DLD1 (cell line): Measurements from ENCODE around the gene SLC44A1.

Source experiments
- in situ Hi-C: cut with HindIII; loops from 2 replicates; pipeline ENCODE4 v1.10.0; 2017; ENCODE audit warnings: low sequenced_read_pairs

The SLC44A1 gene

GRCh38 chr9:105385381-105385985 is 141.0 kb downstream of the SLC44A1 start:
- in situ Hi-C loops, result no loop called here

- in situ Hi-C loops, result no loop called here
Measured at GRCh38 chr9:105389796-105390195, 145.3 kb downstream of the SLC44A1 start.

- in situ Hi-C loops, result no loop called here
Measured at GRCh38 chr9:105390871-105391270, 146.4 kb downstream of the SLC44A1 start.

GRCh38 chr9:105391288-105391687 is 146.8 kb downstream of the SLC44A1 start:
- in situ Hi-C loops, result no loop called here

- in situ Hi-C loops, result no loop called here
Measured at GRCh38 chr9:105392531-105392930, 148.1 kb downstream of the SLC44A1 start.

- in situ Hi-C loops, result no loop called here
Measured at GRCh38 chr9:105393576-105394344, 149.3 kb downstream of the SLC44A1 start.

GRCh38 chr9:105396441-105396840 is 152.0 kb downstream of the SLC44A1 start:
- in situ Hi-C loops, result loop anchor here (5.0 kb wide), 1 partner anchor 34 kb away; no protein-coding TSS in a partner anchor

- in situ Hi-C loops, result loop anchor here (5.0 kb wide), 1 partner anchor 35 kb away; no protein-coding TSS in a partner anchor
Measured at GRCh38 chr9:105396901-105397300, 152.4 kb downstream of the SLC44A1 start.

- in situ Hi-C loops, result loop anchor here (5.0 kb wide), 1 partner anchor 37 kb away; no protein-coding TSS in a partner anchor
Measured at GRCh38 chr9:105399117-105399516, 154.7 kb downstream of the SLC44A1 start.

GRCh38 chr9:105401651-105402050 is 157.2 kb downstream of the SLC44A1 start:
- in situ Hi-C loops, result no loop called here

- in situ Hi-C loops, result no loop called here
Measured at GRCh38 chr9:105403552-105404248, 159.2 kb downstream of the SLC44A1 start.

- in situ Hi-C loops, result no loop called here
Measured at GRCh38 chr9:105405514-105406131, 161.2 kb downstream of the SLC44A1 start.

- in situ Hi-C loops, result no loop called here
Measured at GRCh38 chr9:105406369-105406768, 161.9 kb downstream of the SLC44A1 start.

GRCh38 chr9:105413525-105413924 is 169.1 kb downstream of the SLC44A1 start:
- in situ Hi-C loops, result no loop called here

GRCh38 chr9:105414947-105415661 is 170.7 kb downstream of the SLC44A1 start:
- in situ Hi-C loops, result no loop called here

GRCh38 chr9:105415662-105415980 is 171.2 kb downstream of the SLC44A1 start:
- in situ Hi-C loops, result no loop called here

- in situ Hi-C loops, result no loop called here
Measured at GRCh38 chr9:105416840-105417239, 172.4 kb downstream of the SLC44A1 start.

GRCh38 chr9:105418588-105419500 is 174.4 kb downstream of the SLC44A1 start:
- in situ Hi-C loops, result no loop called here

GRCh38 chr9:105419816-105420597 is 175.6 kb downstream of the SLC44A1 start:
- in situ Hi-C loops, result no loop called here
